Endothelial cell of umbilical vein (primary cell): ENCODE data around the gene LCN2. TPM values are rescaled to one million over a fixed set of nuclear protein-coding genes. Genes with fewer than 3 reads are reported as not detected.
"Not testable (repeated sequence)": the region's sequence is repeated elsewhere in the genome, so short reads cannot be mapped to it uniquely, and the experiment has no call there.

Experiments
- BruUV-seq: library from RNA; stranded (reverse); fragments of 400-500 nt; replicated peaks from 2 replicates; lab custom pipeline; 2021; lab: Mats Ljungman, UMichigan
- CTCF ChIA-PET: fragments of 300-600, 350-600 bp; sonication (Branson Sonifier 250); formaldehyde crosslinking; loops from one replicate; lab custom pipeline; 2021; ENCODE audit warnings: antibody characterized with exemption, inconsistent platforms; lab: Charles Lee
- POLR2A ChIA-PET: fragments of 300-600, 350-600 bp; sonication (Branson Sonifier 250); formaldehyde crosslinking; loops from one replicate; lab custom pipeline; 2021; ENCODE audit warnings: antibody characterized with exemption, inconsistent platforms; lab: Charles Lee
- DNase-seq: peaks from one replicate; pipeline ENCODE4 v3.0.0-alpha.2; 2011; ENCODE audit warnings: low read depth, low spot score
- FAIRE-seq: peaks from 2 replicates; lab custom pipeline; 2011; peaks lifted over from hg19 to GRCh38; lab: Jason Lieb, UNC
- H2AFZ ChIP-seq: 2 replicates; pipeline ENCODE4 v1.6.0; 2012; ENCODE audit warnings: low read depth, low read length, control low read depth, inconsistent platforms
- H3K27ac ChIP-seq: 2 replicates; pipeline ENCODE4 v1.5.1; 2011; ENCODE audit warnings: low read depth, mild to moderate bottlenecking, control low read depth, low read length, moderate library complexity; ENCODE audit not compliant: insufficient read depth
- H3K27me3 ChIP-seq, 2 experiments: 2 replicates each; pipeline versions ENCODE4 v1.6.0 to v1.6.1; 2011; ENCODE audit warnings: low read length in 2 of 2, mixed read lengths in 1 of 2; ENCODE audit not compliant: control insufficient read depth in 2 of 2, insufficient read depth in 2 of 2
- H3K36me3 ChIP-seq, 2 experiments: 2 replicates in 1 of 2; 3 replicates in 1 of 2; pipeline ENCODE4 v1.5.1; 2011; ENCODE audit warnings: low read length in 2 of 2, mild to moderate bottlenecking in 1 of 2, moderate library complexity in 1 of 2; ENCODE audit not compliant: control insufficient read depth in 2 of 2, insufficient read depth in 2 of 2; ENCODE audit errors: extremely low read depth in 1 of 2
- H3K4me1 ChIP-seq: 3 replicates; pipeline ENCODE4 v1.5.1; 2011; ENCODE audit warnings: mild to moderate bottlenecking, low read length; ENCODE audit not compliant: control insufficient read depth, insufficient read depth; ENCODE audit errors: extremely low read depth
- H3K4me2 ChIP-seq: 2 replicates; pipeline ENCODE4 v1.6.1; 2011; ENCODE audit warnings: low read length, control low read depth, mixed read lengths; ENCODE audit not compliant: insufficient read depth
- H3K4me3 ChIP-seq, 3 experiments: fragments of 200-600 bp in 1 of 3; sonication (generic), shearing (Covaris generic) in 1 of 3; replicated peaks in 1 of 3; 2 replicates each; pipeline ENCODE4 v1.5.1; 2011 to 2016; ENCODE audit warnings: control low read depth in 3 of 3, low read length in 3 of 3, mild to moderate bottlenecking in 2 of 3, inconsistent platforms in 1 of 3, low read depth in 1 of 3, moderate library complexity in 1 of 3; ENCODE audit not compliant: insufficient read depth in 1 of 3
- H3K79me2 ChIP-seq: 2 replicates; pipeline ENCODE4 v1.6.0; 2012; ENCODE audit warnings: low read length, inconsistent platforms; ENCODE audit not compliant: control insufficient read depth, insufficient read depth
- H3K9ac ChIP-seq: replicated peaks from 2 replicates; pipeline ENCODE3; 2011; ENCODE audit warnings: low read length, control low read depth; ENCODE audit not compliant: insufficient read depth; ENCODE audit errors: extremely low read depth
- H3K9me1 ChIP-seq: replicated peaks from 3 replicates; pipeline ENCODE4 v1.6.0; 2011; ENCODE audit warnings: mild to moderate bottlenecking, low read length; ENCODE audit not compliant: control insufficient read depth, insufficient read depth; ENCODE audit errors: extremely low read depth
- H3K9me3 ChIP-seq: replicated peaks from 2 replicates; pipeline ENCODE4 v1.5.1; 2012; ENCODE audit warnings: low read length, inconsistent platforms; ENCODE audit not compliant: control insufficient read depth, insufficient read depth
- H4K20me1 ChIP-seq: replicated peaks from 2 replicates; pipeline ENCODE3; 2011; ENCODE audit warnings: mild to moderate bottlenecking, low read length; ENCODE audit not compliant: control insufficient read depth, insufficient read depth; ENCODE audit errors: extremely low read depth
- CTCF ChIP-seq, 2 donors: IDR thresholded peaks; 1 replicate in 1 of 2; 2 replicates in 1 of 2; pipeline ENCODE4 v1.5.1; 2011; ENCODE audit warnings: low read length in 2 of 2, mild to moderate bottlenecking in 2 of 2, moderate library complexity in 2 of 2, control low read depth in 1 of 2, inconsistent platforms in 1 of 2, low read depth in 1 of 2; ENCODE audit not compliant: insufficient read depth in 1 of 2; ENCODE audit errors: extremely low read depth in 1 of 2
- EZH2 ChIP-seq: IDR thresholded peaks from 2 replicates; pipeline ENCODE4 v1.6.1; 2012; ENCODE audit warnings: borderline replicate concordance, low read depth, mild to moderate bottlenecking, moderate library complexity, low read length, inconsistent platforms; ENCODE audit not compliant: severe bottlenecking
- FOS ChIP-seq: IDR thresholded peaks from 2 replicates; pipeline ENCODE4 v1.6.1; 2011; ENCODE audit warnings: mild to moderate bottlenecking, low read length, moderate library complexity, borderline replicate concordance; ENCODE audit not compliant: insufficient read depth
- JUN ChIP-seq: IDR thresholded peaks from 2 replicates; pipeline ENCODE4 v1.6.1; 2011; ENCODE audit warnings: borderline replicate concordance, low read depth; ENCODE audit not compliant: insufficient read length, insufficient read depth
- MAX ChIP-seq: IDR thresholded peaks from 2 replicates; pipeline ENCODE4 v1.6.1; 2011; ENCODE audit not compliant: insufficient read depth, insufficient read length
- MYC ChIP-seq: IDR thresholded peaks from one replicate; pipeline ENCODE4 v1.6.1; 2011; ENCODE audit warnings: mild to moderate bottlenecking, low read depth, low read length
- POLR2A ChIP-seq: IDR thresholded peaks from 2 replicates; pipeline ENCODE4 v1.6.1; 2012; ENCODE audit warnings: low read depth, mild to moderate bottlenecking, control low read depth, low read length
- dilution Hi-C: fragments of 300-500 bp; cut with MboI; formaldehyde crosslinking; loops from one replicate; pipeline ENCODE4 v1.15.0; 2019; ENCODE audit warnings: low sequenced_read_pairs; ENCODE audit not compliant: extremely low pct_ligation_motif_present
- intact Hi-C: fragments of 100-400 bp; cut with micrococcal nuclease; formaldehyde crosslinking; loops from one replicate; pipeline ENCODE4 v1.10.0; 2022
- polyA plus RNA-seq, 4 experiments: library from polyadenylated mRNA; depleted of rRNA in 3 of 4; stranded (reverse) in 3 of 4; unstranded in 1 of 4; fragments of >200 nt; gene quantifications; 2 replicates each; pipeline versions ENCODE4 v1.2.1 to v1.2.3, GENCODE V29; 2011 to 2012; ENCODE audit warnings: missing spikeins in 1 of 4
- total RNA-seq: library from RNA; stranded (reverse); gene quantifications from 2 replicates; pipeline ENCODE4 v1.2.3, GENCODE V29; 2021

LCN2 gene
- total and polyA plus RNA-seq, 2 donors (not counting 3 experiments of a cell fraction or from before 2014, with no cell fraction given) = not detected

GRCh38 chr9:128109050-128109709 is 40.1 kb upstream of the LCN2 start:
- TF ChIP-seq MAX (no peak), JUN (no peak), MYC (no peak), CTCF (IDR thresholded peaks at IDR 0.05; ENCODE audit: extremely low read depth in 1 of 2, insufficient read depth in 1 of 2, low read depth in 1 of 2, low read length in 2 of 2) (no peak), POLR2A (no peak), EZH2 (no peak), FOS (no peak)
- ChIA-PET CTCF (interaction anchor here (1.6 to 2.9 kb wide), 2 partner anchors 9 to 10 kb away, joined by 4 to 20 read pairs; no protein-coding TSS in a partner anchor), POLR2A (interaction anchor here (0.5 kb wide), 1 partner anchor 64 kb away, joined by 3 read pairs; no protein-coding TSS in a partner anchor)
- dilution Hi-C loops (no loop called here), intact Hi-C loops (no loop called here)
- Histone ChIP-seq H3K4me3 (no peak overlapping the region), H3K9ac (no peak overlapping the region), H3K27me3 (no peaks in the 10 kb centered on the region), H3K36me3 (peaks cover 5 to 29% of the 10 kb centered on the region in 2 experiments), H4K20me1 (no peaks in the 10 kb centered on the region), H2AFZ (no peak overlapping the region), H3K9me3 (no peaks in the 10 kb centered on the region), H3K9me1 (no peaks in the 10 kb centered on the region), H3K79me2 (no peaks in the 10 kb centered on the region), H3K4me1 (no peaks in the 10 kb centered on the region), H3K27ac (no peak overlapping the region), H3K4me2 (no peak overlapping the region)
- no TSS peak for BruUV-seq
- FAIRE-seq = no peak
- DNase-seq = no peak

- H3K79me2 ChIP-seq, intact Hi-C loops, H3K9me1 ChIP-seq, H3K4me3 ChIP-seq, H2AFZ ChIP-seq, POLR2A ChIA-PET, dilution Hi-C loops, BruUV-seq, H3K27ac ChIP-seq, DNase-seq, FAIRE-seq, H3K4me2 ChIP-seq, H3K9ac ChIP-seq, CTCF ChIA-PET, H3K4me1 ChIP-seq, H3K9me3 ChIP-seq, H4K20me1 ChIP-seq, H3K27me3 ChIP-seq: not testable (repeated sequence)
- H3K36me3 ChIP-seq = peaks cover under 1 to 15% of the 10 kb centered on the region in 2 experiments
These were observed 37.5 kb upstream of the LCN2 start for GRCh38 chr9:128111726-128112125.
